Dermis microvascular lymphatic vessel endothelial cell (primary cell): ENCODE measurements around the gene SLC6A8. TPM values are rescaled to one million over a fixed set of nuclear protein-coding genes. Genes with fewer than 3 reads are reported as not detected.
"Not testable (repeated sequence)": the region's sequence is repeated elsewhere in the genome, so short reads cannot be mapped to it uniquely, and the experiment has no call there.

Experiments used
- DNase-seq, 2 donors: peaks; one replicate each; pipeline versions ENCODE4 v3.0.0 to v3.0.0-alpha.2; 2010; ENCODE audit warnings: low read depth in 2 of 2
- total RNA-seq: library from RNA; depleted of rRNA; stranded (reverse); fragments of >200 nt; gene quantifications from 2 replicates; pipeline ENCODE4 v1.2.1, GENCODE V29; 2014

Gene SLC6A8
- total RNA-seq, 1 donor from 2014 or later: 5.5 TPM

DNA sequence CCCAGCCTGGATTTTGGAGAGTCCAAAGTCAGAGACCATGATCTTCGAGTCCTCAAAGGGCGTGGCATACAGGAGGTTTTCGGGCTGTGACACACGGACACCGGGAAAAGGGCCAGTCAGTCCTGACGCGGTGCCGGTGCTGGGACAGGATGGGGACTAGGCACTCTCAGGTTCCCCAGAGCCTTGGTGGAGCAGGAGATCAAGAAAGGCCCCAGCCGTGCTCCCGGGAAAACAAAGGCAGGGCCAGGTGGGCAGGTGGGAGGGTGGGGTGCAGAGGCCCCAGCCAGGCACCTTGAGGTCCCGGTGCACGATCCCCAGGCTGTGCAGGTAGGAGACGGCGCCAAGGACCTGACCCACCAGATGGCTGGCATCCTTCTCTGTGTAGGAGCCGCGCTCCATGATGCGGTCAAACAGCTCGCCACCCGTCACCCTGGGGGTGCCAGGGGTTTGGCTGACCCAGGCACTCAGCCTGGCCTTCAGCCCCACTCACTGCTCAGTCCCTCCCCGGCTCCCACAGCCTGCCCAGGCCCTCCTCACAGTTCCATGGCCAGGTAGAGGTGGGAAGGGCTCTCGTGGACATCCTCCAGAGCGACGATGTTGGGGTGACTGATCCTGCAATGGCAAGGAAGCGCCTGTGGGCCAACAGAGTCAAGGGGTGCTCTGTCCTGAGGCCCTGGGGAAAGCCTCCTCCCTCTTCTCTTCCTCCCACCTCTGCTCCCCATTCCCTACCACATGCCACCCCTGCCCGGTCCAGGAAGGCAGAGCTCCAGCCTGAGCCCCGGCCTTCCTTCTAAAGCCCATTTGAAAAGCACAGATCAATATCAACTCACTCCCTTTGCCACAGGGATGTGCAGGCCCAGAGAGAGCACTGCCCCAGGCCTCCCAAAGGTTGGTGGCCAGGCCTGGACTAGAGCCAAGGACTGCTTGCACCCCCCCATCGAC, 15.9 kb upstream of the SLC6A8 start:
- DNase-seq: no peak

DNA sequence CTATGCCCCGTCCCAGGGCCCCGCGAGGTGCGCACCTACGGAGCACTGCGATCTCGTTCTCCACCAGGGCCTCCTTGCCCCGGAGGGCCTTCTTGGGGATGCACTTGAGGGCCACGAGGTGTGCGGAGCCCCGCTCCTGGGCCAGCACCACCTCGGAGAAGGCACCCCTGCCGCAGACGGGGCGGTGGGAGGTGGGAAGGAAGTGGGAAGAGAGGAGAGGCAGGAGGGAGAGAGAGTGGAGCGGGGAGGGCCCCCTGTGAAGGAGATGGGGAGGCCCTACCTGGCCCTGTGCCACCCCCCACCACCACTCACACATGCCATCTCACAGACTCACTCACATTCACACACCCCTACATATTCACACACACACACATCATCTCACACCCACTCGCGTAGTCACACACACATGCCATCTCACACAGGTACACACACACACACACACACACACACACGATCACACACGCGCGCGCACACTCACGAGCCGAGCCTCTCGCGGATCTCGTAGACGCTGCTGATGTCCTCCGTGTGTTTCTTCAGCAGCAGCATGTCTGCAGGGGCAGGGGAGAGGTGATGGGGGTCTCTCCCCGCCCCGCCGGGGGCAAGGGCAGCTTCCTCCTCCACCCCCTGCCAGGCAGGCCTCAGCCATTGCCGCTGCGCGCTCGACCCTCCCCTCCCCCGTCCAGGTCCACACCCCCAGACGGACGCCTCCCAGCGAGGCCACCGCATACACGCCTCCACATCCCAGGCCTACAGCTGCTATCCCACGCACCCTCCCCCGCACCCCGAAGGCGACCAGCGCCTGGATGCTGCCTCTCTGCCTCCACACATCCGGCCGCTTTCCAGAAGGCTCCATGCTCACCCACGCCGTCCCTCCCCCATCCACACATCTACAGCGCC, 14.9 kb upstream of the SLC6A8 start:
- DNase-seq: no peak

DNA sequence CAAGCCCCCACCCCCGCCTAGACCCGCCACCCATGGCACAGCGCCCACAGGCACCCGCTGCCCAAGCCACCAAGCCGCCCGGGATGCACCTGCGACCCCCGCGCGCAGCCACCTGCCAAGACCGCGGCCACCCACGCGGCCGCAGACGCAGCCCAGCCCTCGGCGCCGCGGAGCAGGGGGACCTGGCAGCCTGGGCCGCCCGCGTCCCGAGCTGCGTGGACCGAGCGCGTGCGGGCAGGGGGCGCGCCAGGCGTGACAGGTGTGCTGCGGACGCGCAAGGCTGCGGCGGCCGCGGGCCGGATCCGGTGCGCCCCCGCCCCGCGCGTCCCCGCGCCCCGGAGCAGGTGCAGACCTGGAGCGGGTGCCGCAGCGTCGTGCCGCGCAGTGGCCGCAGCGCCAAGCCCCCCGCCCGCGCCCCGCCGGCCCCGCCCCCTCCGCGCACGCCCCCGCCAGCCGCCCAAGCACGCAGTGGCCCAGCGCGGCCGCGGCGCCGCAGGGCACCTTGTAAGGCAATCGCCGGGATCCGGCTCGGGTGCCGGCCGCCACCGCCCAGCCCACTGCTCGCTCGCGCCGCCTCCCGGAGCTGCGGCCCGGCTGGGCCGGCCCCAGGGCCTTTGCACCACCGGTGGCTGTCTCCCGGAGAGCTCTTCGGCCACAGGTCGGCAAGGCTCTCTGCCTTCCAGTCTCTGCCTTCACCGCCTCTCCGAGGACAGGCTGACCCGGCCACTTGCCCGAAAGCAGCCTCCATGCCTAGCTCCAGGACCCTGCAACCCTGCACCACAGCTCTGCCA, 14.1 kb upstream of the SLC6A8 start, which contains the start of gene PNCK:
TSS of gene PNCK (minus strand) at position 386 of the 791 bp plus-strand sequence. CDS start 737 bp downstream, outside the sequence.
- DNase-seq: no peak

DNA sequence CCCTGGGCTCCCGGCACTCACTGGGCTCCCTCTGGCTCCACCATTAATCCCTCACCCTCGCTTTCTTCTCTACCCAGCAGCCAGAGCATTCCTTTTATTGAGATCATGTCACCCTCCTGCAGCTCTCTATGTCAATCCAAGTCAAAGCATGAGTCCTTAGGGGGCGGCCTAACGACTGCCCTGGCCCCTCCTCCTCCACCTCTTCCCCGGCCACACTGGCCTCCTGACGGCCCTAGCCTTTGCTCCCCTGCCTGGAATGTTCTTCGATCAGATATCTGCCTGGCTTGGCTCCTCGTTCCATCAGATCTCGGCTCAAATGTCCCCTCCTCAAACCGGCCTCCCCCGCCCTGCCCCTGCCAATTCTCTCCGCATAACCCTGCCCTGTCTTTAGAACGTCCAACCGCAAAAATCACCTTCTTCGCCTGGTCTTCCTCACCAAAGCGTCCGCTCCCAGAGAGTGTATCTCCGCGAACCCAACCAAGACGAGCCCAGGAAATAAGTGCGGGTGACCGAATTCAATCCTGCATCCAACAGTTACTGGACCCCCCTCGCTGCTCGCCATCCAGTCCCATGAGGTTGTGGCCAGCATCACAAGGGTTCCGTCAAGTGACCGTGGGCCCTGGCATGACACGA, 13.4 kb upstream of the SLC6A8 start:
- DNase-seq: no peak

DNA sequence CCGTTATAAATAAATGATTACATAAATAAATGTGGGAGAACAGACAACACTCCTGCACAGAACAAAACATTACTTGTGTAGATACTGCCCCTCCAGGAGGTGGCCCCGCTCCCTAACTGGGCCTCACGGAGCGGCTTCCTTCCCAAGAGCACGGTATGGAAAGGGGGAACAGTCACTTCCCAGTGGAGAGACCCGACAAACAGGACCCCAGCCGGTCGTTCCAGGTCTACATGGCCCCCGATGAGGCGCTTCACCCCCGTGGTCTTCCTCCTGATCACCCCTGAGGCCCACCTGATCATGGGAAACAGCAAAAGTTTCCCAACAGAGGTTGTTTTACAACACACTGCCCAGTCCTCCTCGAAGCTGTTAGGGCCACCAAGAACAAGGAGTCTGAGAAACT, 6.6 kb upstream of the SLC6A8 start:
- no peak for DNase-seq

DNA sequence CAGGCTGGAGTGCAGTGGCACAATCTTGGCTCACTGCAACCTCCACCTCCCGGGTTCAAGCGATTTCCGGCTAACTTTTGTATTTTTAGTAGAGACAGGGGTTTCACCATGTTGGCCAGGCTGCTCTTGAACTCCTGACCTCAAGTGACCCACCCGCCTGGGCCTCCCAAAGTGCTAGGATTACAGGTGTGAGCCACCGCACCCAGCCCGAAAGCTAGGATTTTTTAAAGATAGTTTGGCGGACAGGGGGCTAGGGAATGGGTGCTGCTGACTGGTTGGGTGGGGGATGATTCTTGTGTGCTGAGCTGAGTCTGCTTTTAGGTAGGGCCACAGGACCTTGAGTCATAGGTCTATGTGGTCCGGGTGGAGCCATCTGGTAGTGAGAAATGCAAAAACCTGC, 4.2 kb upstream of the SLC6A8 start:
- DNase-seq: not testable (repeated sequence)

DNA sequence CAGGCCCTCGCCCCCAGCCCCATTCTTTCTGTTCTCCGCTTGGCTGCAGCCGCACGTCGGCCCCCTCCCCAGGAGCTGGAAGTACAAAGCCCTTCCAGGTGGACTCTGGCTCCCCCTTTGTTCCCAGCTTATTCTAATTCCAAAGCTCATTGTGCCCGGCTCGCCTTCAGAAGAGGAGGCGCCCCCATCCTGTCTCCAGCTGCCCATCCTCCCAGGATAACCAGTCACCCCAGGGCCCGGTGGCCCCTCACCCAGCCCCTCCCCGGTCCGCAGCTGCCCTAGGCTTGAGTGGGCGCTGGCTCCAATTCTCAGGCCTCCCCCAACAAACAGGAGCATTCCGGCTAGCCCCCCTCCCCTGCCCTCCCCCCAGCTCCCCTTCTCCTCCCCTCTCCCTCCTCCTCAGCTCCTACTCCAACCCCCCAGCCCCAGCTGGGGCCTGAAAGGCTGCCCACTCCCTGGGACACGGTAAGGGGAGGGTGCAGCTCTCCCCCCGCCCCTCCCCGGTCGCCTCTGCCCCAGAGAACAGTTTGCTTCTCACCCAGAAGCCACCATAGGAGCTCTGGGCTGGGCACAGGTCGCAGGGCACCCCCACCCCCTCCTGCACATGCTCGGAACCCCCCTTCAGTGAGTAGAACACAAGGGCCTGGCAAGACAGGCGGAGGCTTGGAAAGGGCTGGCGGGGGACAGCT, 3.1 kb upstream of the SLC6A8 start:
- DNase-seq: no peak

DNA sequence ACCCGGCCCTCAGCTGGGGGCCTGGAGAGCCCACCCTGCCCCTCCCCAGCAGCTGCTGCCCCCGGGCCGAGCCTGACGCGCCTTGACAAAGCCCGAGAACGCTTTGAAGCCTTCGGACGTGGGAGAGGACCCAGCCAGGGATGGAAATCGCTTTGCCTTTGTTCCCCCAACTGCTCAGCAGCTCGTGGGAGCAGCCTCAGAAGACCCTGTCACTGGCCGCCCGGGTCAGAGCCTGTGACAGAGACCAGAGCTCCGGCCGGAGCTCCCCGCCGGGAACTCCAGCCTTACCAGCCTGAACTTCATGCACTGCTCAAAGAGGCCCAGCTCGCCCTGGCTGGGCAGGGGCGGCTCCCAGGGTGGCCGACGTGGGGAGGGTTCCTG, 2.6 kb upstream of the SLC6A8 start:
- DNase-seq: no peak

DNA sequence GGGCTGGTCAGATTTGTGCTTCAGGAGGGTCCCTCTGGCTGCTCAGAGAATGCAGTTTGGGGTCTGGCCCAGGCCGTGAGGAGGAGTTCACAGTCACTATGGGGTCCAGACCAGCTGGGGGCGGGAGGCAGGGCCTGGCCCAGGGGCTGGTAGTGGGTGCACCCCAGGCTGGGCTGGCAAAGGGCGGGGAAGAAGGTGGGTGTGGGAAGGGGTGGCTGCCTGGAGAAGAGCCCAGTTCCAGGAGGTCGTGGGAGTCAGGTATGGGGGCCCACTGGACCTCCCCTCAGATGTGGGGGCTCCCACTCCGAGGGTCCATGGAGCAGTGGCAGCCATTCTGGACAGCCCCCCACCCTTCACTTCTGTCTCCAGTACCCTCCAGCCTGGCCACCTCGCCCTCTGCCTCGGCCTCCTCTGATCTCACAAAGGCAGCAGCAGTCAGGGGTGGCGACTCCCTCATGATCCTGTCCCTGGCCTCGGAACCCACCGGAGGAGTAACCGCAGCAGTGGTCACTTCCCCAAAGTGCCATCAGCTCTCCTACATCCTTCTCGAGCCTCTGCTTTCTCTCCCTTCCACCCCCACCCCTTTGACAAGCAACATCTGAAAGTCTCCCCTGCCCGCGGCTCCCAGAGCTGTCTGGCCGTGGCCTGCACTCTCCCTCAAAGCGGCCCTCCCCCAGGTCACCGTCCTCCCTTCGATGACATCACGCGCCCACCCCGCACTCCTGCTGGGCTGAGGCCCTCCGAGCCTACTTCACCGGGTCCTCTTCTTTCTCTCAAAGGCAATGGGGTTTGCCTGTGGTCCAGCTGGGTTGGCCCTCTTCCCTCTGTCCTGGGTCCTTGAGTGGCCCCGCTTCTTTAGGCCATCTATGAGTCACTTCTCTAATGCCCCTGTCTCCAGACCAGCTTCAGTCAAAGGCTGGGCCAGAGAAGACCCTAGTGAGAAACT, 1.7 kb upstream of the SLC6A8 start:
- DNase-seq: no peak

DNA sequence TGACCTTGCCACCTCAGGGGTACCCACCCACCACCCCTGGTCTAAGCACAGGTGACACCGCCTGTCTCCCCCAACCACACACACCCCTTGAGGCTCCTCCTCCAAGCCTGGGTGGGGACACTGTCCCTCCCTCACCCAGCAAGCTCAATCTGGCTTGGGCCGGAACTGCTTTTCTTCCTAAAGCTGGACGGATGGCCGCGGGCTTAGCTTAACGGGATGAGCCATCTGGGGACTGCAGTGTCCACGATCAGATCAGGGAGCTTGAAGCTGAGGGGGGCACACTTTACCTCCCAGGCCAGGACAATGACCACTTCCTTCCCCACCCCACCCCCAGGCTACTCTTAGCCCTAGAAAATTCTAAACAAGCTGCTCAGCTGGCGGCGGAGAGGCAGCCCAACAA, 1.0 kb upstream of the SLC6A8 start:
- DNase-seq: no peak

DNA sequence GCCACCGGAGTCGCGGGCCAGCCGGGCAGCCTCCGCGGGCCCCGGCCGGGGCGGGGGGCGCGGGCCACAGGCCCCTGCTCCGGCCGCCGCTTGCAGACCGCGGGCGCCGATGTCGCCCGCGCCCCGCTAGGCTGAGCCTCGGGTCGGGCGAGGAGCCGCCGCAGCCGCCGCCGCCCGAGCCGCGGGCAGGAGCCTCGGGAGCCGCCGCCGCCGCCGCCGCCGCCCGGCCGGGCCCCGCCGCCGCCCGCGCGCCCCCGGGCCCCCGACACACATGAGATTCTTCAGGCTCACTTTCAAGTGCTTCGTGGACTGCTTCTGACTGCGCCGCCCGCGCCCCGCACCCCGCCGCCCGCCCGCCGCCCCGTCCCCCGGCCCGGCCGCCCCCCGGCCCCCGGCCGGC, 345 bp downstream of the SLC6A8 start:
- DNase-seq: no peak

DNA sequence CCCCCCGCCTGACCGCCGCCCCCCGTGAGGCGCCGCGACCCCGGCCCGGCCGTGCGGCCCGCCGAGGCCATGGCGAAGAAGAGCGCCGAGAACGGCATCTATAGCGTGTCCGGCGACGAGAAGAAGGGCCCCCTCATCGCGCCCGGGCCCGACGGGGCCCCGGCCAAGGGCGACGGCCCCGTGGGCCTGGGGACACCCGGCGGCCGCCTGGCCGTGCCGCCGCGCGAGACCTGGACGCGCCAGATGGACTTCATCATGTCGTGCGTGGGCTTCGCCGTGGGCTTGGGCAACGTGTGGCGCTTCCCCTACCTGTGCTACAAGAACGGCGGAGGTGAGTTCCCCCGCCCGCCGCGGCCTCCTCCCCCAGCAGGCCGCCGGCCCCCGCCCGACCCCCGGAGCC, 780 bp downstream of the SLC6A8 start:
- DNase-seq: no peak

DNA sequence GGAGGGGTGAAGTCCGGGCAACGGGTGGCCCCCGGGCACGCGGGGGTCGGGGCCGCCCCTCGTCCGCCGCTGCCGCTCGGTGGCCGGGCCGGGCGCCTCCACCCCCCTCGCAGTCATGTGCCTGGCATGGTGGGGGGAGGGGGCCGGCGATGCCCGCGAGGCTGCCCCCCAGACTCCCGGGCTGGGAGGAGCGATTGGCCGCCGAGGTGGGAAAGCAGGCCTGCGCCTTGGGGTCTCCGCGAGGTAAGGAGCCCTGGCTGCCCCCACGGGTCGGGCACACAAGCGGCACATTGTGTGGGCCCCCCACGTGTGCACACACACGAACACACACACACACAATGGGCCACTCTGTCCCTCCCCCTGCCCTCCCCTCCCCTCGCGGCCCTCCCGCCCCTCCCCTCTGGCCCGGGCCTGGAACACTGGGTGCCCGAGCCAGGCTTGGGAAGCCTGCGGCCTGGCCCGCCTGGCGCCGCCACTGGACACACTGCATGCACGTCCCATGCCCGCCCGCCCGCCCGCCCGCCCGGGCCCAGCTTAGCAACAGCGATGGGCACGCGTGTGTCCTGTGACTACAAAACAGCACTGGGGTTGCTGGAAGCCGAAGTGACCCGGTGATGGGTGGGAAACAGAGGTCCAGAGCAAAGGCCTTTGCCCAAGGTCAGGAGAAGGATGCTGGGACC, 1.3 kb downstream of the SLC6A8 start:
- DNase-seq: peak in 1 of 2 donors; percentile 17

DNA sequence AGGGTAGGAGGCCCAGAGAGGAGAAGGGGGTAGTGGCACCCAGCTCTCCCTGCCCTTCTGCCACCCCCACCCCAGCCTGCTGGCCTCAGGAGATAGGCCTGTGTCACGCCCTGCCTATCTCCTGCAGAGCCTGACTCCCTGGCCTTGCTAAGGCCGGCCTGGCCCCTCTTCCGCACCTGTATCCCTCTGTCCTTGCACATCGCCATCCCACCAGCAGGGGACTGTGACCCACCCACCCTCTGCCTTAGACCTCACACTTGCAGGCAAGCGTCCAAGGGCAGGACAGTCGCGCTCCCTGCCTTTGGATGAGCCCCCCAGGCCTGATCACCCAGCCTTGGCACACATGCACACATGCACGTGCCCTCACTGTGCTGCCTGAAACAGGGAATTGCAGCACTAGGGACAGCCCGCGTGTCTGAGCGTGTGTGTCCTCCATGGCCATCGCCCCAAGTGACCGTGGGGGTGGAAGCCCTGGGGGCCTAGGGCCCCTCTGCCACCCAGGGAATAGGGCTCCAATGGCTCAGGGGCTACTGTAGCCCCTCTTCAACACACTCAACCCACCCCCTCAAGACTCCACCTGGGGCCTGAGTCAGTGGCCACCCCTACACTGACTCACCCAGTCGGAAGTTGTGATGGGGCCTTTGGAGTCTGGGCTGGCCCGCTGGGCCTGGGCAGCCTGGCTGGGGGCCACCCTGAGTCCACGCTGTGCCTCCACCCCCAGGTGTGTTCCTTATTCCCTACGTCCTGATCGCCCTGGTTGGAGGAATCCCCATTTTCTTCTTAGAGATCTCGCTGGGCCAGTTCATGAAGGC, 2.1 kb downstream of the SLC6A8 start:
- DNase-seq: no peak

DNA sequence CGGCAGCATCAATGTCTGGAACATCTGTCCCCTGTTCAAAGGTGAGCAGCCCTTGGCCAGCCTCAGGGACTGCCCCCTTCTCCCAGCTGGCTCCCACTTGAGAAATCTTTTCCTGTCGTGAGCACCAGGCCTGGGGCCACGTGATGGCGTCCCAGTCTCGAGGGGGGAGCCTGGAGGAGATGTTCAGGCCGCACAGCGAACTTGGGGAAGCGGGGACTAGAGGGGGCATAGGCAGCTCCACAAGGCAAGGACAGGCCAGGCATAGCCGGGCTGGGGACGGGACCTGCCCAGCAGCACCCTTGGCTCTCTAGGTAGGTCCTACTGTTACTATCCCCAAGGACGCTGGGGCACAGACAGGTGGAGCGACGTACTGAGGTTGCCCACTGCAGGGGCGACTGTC, 2.7 kb downstream of the SLC6A8 start:
- no peak for DNase-seq

DNA sequence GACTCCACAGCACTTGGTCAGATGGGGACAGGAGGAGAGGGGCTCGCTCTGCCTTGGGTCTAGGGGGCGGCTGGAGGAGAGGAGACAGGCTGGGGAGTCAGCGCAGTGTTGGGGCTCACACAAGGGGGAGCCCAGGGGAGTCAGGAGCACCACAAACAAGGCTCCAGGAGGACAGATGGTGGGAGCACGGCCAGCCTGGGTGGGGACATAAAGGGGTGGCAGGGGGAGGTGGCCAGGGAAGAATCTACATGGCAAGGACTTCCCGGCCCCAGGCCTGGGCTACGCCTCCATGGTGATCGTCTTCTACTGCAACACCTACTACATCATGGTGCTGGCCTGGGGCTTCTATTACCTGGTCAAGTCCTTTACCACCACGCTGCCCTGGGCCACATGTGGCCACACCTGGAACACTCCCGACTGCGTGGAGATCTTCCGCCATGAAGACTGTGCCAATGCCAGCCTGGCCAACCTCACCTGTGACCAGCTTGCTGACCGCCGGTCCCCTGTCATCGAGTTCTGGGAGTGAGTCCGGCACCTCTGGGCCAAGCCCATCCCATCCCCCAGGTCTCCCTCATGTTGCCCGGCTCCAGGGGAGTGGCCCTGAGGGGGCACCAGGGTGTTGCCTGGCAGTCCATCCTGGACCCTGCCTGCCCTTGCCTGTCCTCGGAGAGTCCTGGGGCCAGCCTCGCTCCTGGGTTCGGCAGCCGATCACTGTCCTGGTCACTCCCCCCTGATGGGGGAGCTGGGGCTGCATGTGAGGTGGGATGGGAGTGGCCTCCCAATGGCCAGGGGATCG, 3.5 kb downstream of the SLC6A8 start:
- not testable (repeated sequence) for DNase-seq

DNA sequence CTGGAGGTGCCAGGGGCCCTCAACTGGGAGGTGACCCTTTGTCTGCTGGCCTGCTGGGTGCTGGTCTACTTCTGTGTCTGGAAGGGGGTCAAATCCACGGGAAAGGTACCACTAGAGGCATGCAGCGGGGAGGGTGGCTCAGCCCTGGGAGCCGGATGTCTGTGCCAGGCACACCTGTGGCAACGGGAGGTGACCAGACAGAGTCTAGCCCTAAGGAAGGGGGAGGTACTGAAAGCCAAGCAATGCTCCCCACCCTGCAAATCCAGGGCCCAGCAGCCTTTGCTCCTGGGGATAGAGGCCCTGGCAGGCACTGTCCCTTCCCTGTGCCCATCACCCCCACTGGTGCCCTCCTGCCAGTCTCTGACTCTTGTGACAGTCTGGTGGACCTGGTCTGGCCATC, 4.3 kb downstream of the SLC6A8 start:
- no peak for DNase-seq
